Fibroblast of the aortic adventitia (primary cell): ENCODE results near the gene HKDC1. TPM values are rescaled to one million over a fixed set of nuclear protein-coding genes. Genes with fewer than 3 reads are reported as not detected.
"Not testable (repeated sequence)": the region's sequence is repeated elsewhere in the genome, so short reads cannot be mapped to it uniquely, and the experiment has no call there.

Experiments used
- DNase-seq: peaks from one replicate; pipeline ENCODE4 v3.0.0-alpha.2; 2010; ENCODE audit warnings: low read depth
- H3K4me3 ChIP-seq: 2 replicates; pipeline ENCODE4 v1.5.1; 2011; ENCODE audit warnings: low read depth, mild to moderate bottlenecking, control low read depth, low read length, moderate library complexity
- total RNA-seq: library from RNA; depleted of rRNA; stranded (reverse); fragments of >200 nt; gene quantifications from 2 replicates; pipeline ENCODE4 v1.2.3, GENCODE V29; 2012; ENCODE audit warnings: low replicate concordance
- TF ChIP-seq, protein P1 (sequence below): IDR thresholded peaks from 2 replicates; pipeline ENCODE4 v1.5.1; 2011; ENCODE audit warnings: mild to moderate bottlenecking, low read length, control low read depth, inconsistent platforms; ENCODE audit not compliant: insufficient read depth

HKDC1 gene
- total RNA-seq, 1 donor = 0.09 TPM

DNA sequence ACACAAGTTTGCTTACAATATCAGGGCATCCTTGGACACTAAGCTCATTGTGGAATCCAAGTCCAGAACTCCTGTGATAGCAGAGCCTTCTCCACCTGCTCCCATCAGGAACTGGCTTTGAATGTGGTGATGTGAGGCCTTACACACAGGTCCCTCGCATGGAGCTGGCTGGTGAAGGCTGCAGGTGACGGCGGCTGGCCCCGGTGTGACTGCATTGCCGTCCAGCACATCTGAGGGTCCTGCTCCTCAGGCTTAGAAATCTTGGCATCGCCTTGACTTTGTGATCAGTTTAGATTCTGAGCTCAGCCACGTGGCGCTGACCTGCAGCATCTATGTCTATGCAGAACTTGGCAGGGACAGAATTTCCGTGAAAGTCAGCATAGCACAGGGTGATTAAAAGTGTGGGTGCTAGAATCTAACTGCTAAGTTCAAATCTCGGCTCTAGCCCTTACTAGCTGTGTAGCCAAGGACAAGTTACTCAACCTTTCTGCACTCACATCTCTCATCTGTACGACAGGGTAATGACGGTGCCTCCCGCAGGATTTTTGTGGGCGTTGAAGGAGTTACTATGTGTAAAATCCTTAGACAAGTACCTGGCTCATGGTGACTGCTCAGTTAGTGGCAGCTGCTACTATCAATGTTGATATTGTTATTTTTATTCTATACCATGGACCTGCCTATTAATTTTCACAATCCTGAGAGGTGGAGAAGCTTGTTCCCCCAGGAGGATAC, 26.6 kb downstream of the HKDC1 start:
- H3K4me3 ChIP-seq = no peak overlapping the region
- DNase-seq = no peak
- TF ChIP-seq, protein P1, sequence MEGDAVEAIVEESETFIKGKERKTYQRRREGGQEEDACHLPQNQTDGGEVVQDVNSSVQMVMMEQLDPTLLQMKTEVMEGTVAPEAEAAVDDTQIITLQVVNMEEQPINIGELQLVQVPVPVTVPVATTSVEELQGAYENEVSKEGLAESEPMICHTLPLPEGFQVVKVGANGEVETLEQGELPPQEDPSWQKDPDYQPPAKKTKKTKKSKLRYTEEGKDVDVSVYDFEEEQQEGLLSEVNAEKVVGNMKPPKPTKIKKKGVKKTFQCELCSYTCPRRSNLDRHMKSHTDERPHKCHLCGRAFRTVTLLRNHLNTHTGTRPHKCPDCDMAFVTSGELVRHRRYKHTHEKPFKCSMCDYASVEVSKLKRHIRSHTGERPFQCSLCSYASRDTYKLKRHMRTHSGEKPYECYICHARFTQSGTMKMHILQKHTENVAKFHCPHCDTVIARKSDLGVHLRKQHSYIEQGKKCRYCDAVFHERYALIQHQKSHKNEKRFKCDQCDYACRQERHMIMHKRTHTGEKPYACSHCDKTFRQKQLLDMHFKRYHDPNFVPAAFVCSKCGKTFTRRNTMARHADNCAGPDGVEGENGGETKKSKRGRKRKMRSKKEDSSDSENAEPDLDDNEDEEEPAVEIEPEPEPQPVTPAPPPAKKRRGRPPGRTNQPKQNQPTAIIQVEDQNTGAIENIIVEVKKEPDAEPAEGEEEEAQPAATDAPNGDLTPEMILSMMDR = no peak

DNA sequence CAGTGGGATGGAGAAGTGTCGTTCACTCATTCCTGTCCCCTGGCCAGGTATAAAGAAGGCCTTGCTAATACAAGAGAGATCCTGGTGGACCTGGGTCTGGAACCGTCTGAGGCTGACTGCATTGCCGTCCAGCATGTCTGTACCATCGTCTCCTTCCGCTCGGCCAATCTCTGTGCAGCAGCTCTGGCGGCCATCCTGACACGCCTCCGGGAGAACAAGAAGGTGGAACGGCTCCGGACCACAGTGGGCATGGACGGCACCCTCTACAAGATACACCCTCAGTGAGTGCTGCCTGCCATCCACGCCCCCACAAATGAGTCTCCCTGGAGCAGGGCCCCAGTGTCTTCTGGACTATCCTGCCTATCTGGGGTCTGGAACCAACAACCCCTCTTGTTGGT, 27.2 kb downstream of the HKDC1 start:
- TF ChIP-seq, protein P1 = no peak
- no peak for DNase-seq
- no peak overlapping the region for H3K4me3 ChIP-seq

DNA sequence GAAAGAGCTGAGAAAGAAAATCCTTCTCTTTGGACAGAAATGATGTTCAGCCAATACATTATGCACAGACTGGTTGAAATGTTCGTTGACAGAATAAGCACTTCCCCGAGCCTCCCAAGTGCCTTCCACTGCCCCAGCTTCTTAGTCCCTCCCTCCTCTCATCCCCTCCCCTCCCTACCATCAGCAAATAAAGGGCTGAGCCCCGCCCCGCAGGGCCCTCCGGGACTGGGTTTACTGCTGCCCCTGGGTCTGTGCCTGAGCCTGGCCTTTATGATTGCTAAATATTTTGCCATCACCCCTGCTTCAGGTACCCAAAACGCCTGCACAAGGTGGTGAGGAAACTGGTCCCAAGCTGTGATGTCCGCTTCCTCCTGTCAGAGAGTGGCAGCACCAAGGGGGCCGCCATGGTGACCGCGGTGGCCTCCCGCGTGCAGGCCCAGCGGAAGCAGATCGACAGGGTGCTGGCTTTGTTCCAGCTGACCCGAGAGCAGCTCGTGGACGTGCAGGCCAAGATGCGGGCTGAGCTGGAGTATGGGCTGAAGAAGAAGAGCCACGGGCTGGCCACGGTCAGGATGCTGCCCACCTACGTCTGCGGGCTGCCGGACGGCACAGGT, 28.1 kb downstream of the HKDC1 start:
- TF ChIP-seq, protein P1 = no peak
- DNase-seq = no peak
- H3K4me3 ChIP-seq = no peak overlapping the region

DNA sequence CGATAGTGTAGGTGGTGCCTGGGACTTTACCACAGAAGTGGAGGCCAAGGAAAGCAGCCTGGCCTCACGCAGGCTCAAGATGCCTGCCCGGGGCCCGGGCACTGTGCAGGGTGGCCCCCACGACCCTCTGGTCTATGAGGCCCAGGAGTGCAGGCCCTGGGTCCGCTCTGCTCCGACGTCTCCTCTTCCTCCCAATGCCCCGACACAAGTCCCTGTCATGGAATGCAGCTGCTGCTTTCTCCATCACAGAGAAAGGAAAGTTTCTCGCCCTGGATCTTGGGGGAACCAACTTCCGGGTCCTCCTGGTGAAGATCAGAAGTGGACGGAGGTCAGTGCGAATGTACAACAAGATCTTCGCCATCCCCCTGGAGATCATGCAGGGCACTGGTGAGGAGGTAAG, 29.9 kb downstream of the HKDC1 start:
- H3K4me3 ChIP-seq = no peak overlapping the region
- TF ChIP-seq, protein P1 = no peak

DNA sequence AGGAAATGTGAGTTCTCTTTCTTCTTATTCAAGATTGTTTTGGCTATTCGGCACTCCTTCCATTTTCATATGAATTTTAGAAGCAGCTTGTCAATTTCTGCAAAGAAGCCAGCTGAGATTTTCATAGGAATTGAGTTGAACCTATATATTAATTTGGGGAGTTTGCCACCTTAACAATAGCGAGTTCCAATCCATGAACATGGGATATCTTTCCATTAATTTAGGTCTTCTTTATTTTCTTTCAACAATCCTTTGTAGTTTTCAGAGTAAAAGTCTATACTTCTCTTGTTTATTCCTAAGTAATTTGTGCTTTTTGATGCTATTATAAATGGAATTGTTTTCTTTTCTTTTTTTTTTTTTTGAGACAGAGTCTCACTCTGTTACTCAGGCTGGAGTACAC, 31.3 kb downstream of the HKDC1 start:
- H3K4me3 ChIP-seq, DNase-seq: not testable (repeated sequence)

More for the DNA sequence above, 29.9 kb downstream of the HKDC1 start:
- no peak for DNase-seq

DNA sequence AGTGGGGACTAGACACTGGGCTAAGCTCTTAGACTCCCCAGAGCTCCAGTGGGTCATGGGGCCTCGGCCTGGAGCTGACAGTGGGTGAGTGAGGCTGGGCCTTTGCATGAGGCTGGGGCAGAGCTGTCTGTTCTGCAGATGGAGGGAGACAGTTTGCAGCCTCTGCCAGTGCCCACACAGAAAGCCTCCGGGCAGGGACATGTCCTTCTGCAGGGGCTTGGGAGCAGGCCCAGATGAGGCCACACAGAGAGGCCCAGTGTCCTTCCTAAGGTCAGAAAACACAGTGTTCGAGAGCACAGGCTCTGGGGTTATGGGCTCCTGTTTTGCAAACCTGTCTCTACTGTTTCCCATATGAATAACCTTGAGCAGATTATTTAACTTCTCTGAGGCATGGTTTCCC, 33.0 kb downstream of the HKDC1 start:
- DNase-seq = no peak
- TF ChIP-seq, protein P1 = no peak

DNA sequence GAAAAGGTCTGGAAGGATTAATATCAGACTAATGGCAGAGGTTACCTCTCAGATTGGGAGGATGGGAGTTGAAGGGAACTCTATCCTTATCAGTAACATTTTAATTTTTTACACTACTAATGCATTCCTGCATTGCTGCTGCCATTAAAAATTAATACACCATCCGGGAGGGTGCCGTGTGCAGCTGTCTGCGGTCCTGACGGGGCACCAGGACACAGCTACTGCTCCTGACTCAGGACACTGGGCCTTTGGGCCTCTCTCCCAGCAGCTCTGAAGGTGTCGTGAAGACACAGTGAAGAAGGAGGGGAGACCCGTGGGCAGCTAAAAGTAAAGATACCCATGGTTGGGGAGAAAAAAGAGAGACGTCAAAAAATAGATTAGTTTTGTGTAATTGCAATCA, 34.7 kb downstream of the HKDC1 start:
- DNase-seq = no peak
- H3K4me3 ChIP-seq = no peak overlapping the region
- TF ChIP-seq, protein P1 = no peak

More for the DNA sequence above, 33.0 kb downstream of the HKDC1 start:
- no peak overlapping the region for H3K4me3 ChIP-seq
